Activated CD8-positive, alpha-beta memory T cell treated with anti-CD3 and anti-CD28 coated beads, Interleukin-2, amount 50 U/mL, for 4 hours (primary cell): ENCODE data around the gene CFAP97D1.
A peak's percentile ranks its signal among the peaks of the same experiment; 100 is the strongest.

Source experiments
- DNase-seq: peaks from one replicate; pipeline ENCODE4 v3.0.0-alpha.2; 2020

The CFAP97D1 gene

DNA sequence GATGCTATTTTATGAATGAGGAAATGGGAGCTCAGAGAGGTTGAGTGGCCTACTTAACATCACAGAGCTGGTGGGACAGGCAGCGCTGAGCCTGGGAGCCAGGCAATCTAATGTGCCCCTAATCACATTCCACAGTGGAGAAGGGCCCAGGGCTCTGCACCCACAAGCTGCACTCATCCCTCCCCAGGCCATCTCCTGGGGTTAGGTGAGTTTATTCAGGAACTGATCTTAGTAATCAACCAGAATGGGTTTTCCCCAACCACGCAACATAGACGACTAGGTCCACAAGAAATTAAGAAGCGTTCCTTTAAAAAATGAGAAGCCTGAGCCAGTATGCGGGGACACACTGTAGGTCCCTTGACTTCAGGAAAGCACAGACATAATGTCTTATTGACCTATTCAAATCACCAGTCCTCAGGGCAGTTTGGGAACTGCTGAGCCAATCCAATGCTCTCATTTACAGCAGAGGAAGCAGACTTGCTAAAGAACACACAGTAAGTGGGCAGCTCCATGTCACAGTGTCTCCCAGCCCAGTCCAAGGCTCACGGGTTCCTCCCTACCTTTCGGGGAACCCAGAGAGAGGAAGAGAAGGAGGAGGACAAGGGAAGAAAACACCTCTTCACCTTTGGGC lies 50.4 kb downstream of the CFAP97D1 start:
- no peak for DNase-seq

DNA sequence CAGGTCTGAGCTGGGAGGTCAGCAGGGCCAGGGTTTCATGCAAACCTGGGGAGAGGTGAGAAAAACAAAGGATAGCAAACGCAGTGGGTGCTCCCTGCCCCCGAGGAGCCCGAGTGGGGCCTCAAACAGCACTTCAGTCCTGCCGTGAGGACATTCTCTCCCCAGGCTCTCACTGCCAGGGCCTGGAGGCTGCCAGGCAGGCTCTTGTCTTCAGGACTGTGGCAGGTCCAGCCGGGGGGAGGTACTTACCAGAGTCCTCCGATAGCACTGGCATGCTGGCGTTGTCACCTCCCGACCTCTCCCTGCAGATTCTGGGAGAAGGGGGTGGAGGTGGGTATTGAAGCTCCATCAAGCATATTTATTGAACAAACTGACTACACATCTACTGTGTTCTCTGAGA lies 51.4 kb downstream of the CFAP97D1 start:
- no peak for DNase-seq

DNA sequence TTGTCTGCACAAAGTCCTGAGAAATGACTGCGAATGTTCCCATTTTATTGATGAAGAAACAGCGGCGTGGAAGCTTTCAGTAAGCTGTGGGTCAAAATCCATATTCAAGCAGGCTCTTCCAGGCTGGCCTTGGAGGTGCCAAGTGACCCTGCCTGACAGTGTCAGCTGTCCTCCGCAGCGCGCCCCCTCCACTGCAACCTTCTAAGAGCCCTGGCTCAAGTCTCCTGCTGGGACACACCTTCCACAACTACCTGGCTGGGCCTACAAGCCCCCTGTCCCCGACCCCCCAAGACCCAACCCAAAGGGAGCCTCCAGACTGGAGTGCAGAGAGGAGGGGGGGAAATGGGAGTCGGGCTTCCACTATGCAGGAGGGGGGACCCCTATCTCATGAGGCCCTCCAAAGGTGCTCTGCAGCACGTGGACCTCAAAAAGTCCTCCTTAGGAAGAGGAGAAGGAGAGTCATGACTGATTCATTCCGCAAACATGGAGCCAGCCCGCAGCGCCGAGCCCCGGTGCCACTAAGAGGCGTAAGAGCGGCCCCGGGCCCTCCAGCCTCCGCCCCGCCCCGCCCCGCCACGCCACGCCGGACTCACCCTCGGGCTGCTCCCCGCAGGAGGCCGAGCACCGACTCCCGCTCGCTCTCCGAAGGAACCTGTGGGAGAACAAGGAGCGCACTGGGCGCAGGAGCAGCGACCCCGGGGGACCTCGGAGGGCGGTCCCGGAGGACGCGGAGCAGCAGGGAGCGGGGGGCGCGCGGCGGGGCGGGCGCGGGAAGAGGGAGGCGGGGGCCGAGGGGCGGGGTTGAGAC lies 52.1 kb downstream of the CFAP97D1 start:
- no peak for DNase-seq

DNA sequence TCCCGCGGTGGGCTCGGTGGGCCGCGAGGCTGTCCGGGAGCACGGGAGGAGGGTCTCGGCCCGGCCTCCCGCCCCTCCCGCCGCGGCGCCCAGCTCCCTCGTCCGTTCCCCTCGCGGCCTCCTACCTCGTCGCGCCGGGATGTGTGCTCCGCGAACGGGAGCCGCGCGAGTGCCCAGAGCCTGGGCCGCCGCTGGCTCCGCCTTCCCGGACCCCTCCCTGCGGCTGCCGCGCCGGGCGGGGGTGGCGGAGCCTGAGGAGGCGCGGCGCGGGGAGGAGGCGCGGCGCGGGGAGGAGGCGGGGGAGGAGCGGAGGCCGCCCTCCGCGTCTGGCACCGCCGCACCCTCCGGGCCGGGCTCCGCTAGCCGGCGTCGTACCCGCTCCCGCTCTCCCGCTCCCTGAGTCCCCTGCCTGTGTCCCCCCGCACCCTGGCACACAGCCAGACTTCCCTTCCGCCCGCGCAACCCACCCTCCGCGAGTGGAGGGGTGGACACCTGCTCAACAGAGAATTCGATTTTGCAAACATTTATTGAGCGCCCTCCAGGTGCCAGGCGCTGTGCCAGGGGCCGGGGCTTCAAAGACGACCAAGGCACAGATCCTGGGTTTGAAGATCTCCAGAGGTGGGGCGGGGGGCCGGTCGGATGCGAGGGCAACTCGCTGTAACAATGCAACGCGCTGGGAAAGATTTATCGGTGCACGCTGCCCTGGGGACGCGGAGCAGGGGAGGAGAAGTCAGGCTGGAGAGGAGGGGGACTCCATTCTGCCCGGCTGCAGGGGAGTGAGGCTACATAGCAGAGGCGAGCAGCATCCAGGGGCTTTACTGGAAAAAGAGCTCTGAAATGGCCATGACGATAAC lies 53.0 kb downstream of the CFAP97D1 start, which contains the start of gene MPP3:
Gene MPP3, minus strand, starts transcription at position 171 of the 854 bp plus-strand sequence. CDS start 1,240 bp downstream, outside the sequence.
- DNase-seq = peak; percentile 55

DNA sequence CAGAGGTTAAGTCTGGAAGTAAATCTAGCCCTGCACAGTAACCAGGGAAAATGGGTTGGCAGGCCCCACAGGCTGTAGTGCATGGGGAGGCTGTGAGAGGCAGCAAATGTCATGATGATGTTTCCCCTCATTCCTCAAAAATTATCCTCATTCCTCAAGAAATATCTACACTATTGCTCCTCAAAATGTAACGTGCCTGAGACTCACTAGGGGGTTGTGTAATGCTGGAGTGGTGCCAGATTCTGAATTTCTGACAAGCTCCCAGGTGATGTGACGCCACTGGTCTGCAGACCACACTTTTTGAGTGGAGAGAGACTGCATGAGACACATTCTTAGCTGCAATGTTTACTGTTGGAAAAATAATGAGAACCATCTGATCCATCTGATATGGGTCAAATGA lies 53.9 kb downstream of the CFAP97D1 start:
- no peak for DNase-seq
